HG02970 (cell line): Measurements from ENCODE around the gene GPRASP2.
"Not testable (repeated sequence)": the region's sequence is repeated elsewhere in the genome, so short reads cannot be mapped to it uniquely, and the experiment has no call there.

Source experiments
- ATAC-seq: cut with Tn5 transposase; IDR thresholded peaks from one replicate; pipeline ENCODE4 v1.9.1; 2021; ENCODE audit warnings: mild to moderate bottlenecking, moderate library complexity, moderate number of reproducible peaks; ENCODE audit not compliant: unreplicated experiment, low FRiP score

The GPRASP2 gene

GRCh38 chrX:102712216-102712966, at the start of gene GPRASP2:
GPRASP2 (plus strand) TSS chrX:102712448; CDS start chrX:102714870, 2,422 bp downstream.
- ATAC-seq: no peak

GRCh38 chrX:102663820-102664219, 48.4 kb upstream of the GPRASP2 start:
- ATAC-seq: not testable (repeated sequence)

GRCh38 chrX:102667034-102667433, 45.2 kb upstream of the GPRASP2 start:
- ATAC-seq: not testable (repeated sequence)

GRCh38 chrX:102669526-102669925, 42.7 kb upstream of the GPRASP2 start:
- no peak for ATAC-seq

GRCh38 chrX:102672856-102673255, 39.4 kb upstream of the GPRASP2 start:
- no peak for ATAC-seq

GRCh38 chrX:102677479-102677878, 34.8 kb upstream of the GPRASP2 start:
- not testable (repeated sequence) for ATAC-seq

GRCh38 chrX:102684772-102685520, 27.3 kb upstream of the GPRASP2 start:
- ATAC-seq: no peak

- no peak for ATAC-seq
These were observed 17.5 kb upstream of the GPRASP2 start for GRCh38 chrX:102694749-102695148.

- ATAC-seq: no peak
These were observed 15.9 kb upstream of the GPRASP2 start for GRCh38 chrX:102696306-102696705.

GRCh38 chrX:102697494-102697893, 14.8 kb upstream of the GPRASP2 start:
- no peak for ATAC-seq

GRCh38 chrX:102708900-102709299, 3.3 kb upstream of the GPRASP2 start:
- ATAC-seq: no peak

- no peak for ATAC-seq
These were observed 404 bp upstream of the GPRASP2 start for GRCh38 chrX:102711872-102712215.

- no peak for ATAC-seq
These were observed 855 bp downstream of the GPRASP2 start for GRCh38 chrX:102712981-102713625.

GRCh38 chrX:102714994-102715393, 2.7 kb downstream of the GPRASP2 start:
- ATAC-seq: no peak

GRCh38 chrX:102715967-102716366, 3.7 kb downstream of the GPRASP2 start:
- ATAC-seq: no peak

- no peak for ATAC-seq
These were observed 8.3 kb downstream of the GPRASP2 start, which contains the start of gene GPRASP3 for GRCh38 chrX:102720237-102721168. GPRASP3 (plus strand) TSS chrX:102720743; CDS start chrX:102748996, 28,253 bp downstream.

GRCh38 chrX:102721169-102721506, 8.9 kb downstream of the GPRASP2 start:
- not testable (repeated sequence) for ATAC-seq

- ATAC-seq: no peak
These were observed 11.2 kb downstream of the GPRASP2 start for GRCh38 chrX:102723456-102723855.

- ATAC-seq: no peak
These were observed 15.5 kb downstream of the GPRASP2 start for GRCh38 chrX:102727761-102728160.

GRCh38 chrX:102728646-102729045, 16.4 kb downstream of the GPRASP2 start:
- no peak for ATAC-seq
